Upper lobe of right lung (tissue), 1 donor: ENCODE data around the gene PIK3CD. TPM values are rescaled to one million over a fixed set of nuclear protein-coding genes. Genes with fewer than 3 reads are reported as not detected.

Experiments
- ATAC-seq: fragments of 200-7000 bp; cut with Tn5 transposase; one replicate; pipeline ENCODE4 v1.9.1; 2020; ENCODE audit warnings: mild to moderate bottlenecking, moderate library complexity
- DNase-seq: peaks from one replicate; pipeline ENCODE4 v3.0.0-alpha.2; 2020
- H3K27ac ChIP-seq: fragments of 200-600 bp; one replicate; pipeline ENCODE4 v1.8.0; 2022
- H3K27me3 ChIP-seq: fragments of 200-600 bp; one replicate; pipeline ENCODE4 v1.8.0; 2022; ENCODE audit warnings: mild to moderate bottlenecking
- H3K36me3 ChIP-seq: fragments of 200-600 bp; one replicate; pipeline ENCODE4 v1.8.0; 2022
- H3K4me1 ChIP-seq: fragments of 200-600 bp; one replicate; pipeline ENCODE4 v1.8.0; 2022
- H3K4me3 ChIP-seq: fragments of 200-600 bp; one replicate; pipeline ENCODE4 v1.8.0; 2022; ENCODE audit warnings: mild to moderate bottlenecking
- H3K9me3 ChIP-seq: fragments of 200-600 bp; one replicate; pipeline ENCODE4 v1.8.0; 2022
- intact Hi-C: fragments of 100-400 bp; cut with DNase I; formaldehyde crosslinking; loops from one replicate; pipeline ENCODE4 v1.11.0; 2022
- total RNA-seq: library from RNA; stranded (reverse); fragmentation: NEBNext Ultra II Directional; extraction: Animal tissue kit (Norgen Biotek cat#: 25700); gene quantifications from one replicate; pipeline ENCODE4 v1.2.1, GENCODE V29; 2021
- TF ChIP-seq, protein P1 (sequence below): fragments of 200-600 bp; IDR thresholded peaks from one replicate; pipeline ENCODE4 v1.8.0; 2022; ENCODE audit warnings: antibody characterized with exemption
- donor health status: DM: no; HTN: yes; CAD: no; lungs with severe emphysema.

Gene PIK3CD
- total RNA-seq, 1 donor from 2014 or later: 18.2 TPM

DNA sequence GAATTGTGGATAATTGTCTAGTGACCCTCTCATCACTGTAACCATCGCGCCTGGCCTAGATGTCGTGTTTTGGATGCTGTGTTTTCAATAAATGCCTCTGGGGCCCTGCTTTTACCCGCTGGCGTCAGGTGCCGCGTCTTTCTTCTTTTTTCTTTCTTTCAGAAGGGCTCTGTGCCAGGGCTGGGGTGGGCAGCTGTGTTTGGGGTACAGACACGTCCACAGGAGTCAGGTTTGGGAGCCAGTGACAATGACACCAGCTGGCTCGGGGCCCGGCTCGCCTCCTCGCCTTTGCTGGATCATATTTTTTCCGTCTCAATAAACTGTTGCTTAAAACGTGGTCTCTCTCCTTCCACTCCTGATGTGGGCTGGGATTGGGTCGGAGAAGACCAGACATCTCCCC is 46.7 kb upstream of the PIK3CD start:
- no peaks in the 10 kb centered on the region for H3K4me1 ChIP-seq
- no peak overlapping the region for H3K4me3 ChIP-seq
- H3K27ac ChIP-seq: no peak overlapping the region
- TF ChIP-seq, protein P1, sequence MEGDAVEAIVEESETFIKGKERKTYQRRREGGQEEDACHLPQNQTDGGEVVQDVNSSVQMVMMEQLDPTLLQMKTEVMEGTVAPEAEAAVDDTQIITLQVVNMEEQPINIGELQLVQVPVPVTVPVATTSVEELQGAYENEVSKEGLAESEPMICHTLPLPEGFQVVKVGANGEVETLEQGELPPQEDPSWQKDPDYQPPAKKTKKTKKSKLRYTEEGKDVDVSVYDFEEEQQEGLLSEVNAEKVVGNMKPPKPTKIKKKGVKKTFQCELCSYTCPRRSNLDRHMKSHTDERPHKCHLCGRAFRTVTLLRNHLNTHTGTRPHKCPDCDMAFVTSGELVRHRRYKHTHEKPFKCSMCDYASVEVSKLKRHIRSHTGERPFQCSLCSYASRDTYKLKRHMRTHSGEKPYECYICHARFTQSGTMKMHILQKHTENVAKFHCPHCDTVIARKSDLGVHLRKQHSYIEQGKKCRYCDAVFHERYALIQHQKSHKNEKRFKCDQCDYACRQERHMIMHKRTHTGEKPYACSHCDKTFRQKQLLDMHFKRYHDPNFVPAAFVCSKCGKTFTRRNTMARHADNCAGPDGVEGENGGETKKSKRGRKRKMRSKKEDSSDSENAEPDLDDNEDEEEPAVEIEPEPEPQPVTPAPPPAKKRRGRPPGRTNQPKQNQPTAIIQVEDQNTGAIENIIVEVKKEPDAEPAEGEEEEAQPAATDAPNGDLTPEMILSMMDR: no peak
- ATAC-seq (no peak), DNase-seq (no peak)
- H3K36me3 ChIP-seq: peaks cover 27% of the 10 kb centered on the region
- intact Hi-C loops: no loop called here
- no peaks in the 10 kb centered on the region for H3K27me3 ChIP-seq
- no peaks in the 10 kb centered on the region for H3K9me3 ChIP-seq

DNA sequence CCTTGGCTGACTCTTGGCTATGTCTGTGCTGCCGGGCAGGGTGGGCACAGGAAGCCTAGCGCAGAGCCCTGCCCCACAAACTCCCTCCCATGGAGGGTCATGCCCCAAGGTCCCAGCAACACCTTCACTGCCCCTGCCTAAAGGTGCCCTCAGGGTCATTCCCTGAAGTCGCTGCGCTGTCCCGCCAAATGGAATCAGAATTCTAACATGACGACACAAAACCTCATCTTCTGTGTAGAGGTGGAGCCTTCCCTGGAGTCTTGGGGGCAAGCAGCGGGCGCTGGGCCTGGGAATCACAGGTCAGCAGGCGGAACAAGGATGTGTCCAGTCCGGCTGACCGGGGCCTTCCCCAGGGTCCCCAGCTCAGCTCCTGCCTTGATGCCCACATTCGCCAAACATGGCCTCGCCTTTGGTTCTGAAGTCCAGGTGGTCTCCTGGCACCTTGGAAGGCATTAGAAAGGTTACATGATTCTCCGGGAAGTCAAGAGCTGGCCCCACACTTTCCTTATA is 45.5 kb upstream of the PIK3CD start:
- no peaks in the 10 kb centered on the region for H3K4me1 ChIP-seq
- no peaks in the 10 kb centered on the region for H3K27me3 ChIP-seq
- ATAC-seq (no peak), DNase-seq (no peak)
- no peaks in the 10 kb centered on the region for H3K9me3 ChIP-seq
- no peak overlapping the region for H3K27ac ChIP-seq
- TF ChIP-seq, protein P1: no peak
- no peak overlapping the region for H3K4me3 ChIP-seq
- intact Hi-C loops: no loop called here
- H3K36me3 ChIP-seq: peaks cover 27% of the 10 kb centered on the region

DNA sequence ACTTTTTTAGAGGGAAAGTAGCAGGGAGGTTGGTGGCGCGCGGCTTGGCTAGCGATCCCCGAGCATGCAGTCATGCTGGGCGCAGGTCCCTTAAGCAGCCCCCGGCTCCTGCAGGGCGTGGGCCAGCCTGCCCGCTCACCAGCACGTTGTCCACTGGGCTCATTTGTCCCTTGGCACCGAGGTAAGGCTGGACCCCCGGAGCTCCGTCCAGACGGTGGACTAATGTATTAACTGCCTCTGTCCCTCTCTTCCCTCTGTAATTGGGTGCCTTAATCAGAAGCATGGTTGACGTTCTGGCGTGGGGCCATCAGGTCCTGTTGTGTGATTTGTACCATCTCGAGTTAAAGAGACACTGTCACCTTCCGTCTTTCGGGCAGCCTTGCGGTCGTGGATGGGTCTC is 45.1 kb upstream of the PIK3CD start:
- Histone ChIP-seq H3K27ac (no peak overlapping the region), H3K9me3 (no peaks in the 10 kb centered on the region), H3K27me3 (no peaks in the 10 kb centered on the region), H3K36me3 (peaks cover 25% of the 10 kb centered on the region), H3K4me3 (no peak overlapping the region), H3K4me1 (no peaks in the 10 kb centered on the region)
- intact Hi-C loops: no loop called here
- DNase-seq: no peak
- TF ChIP-seq, protein P1: no peak
- no peak for ATAC-seq

DNA sequence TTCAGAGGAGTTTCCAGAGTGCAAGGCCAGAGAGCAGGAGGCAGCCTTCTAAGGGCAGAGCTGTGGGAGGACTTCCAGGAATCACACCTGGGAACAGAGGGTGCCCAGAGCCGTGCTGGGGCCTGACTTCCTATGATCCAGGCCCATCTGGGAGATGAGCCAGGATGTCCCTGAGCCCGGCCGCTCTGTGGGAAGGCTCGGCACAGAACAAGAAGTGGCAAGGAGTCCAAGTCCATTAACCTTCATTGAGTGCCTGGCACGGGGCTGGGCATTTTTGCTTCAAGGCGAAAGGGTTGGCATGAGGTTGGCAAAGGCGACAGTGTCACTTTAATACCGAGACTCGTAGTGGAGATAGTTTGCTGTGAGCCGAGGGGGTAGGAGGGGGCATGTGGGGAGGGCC is 44.6 kb upstream of the PIK3CD start:
- ATAC-seq: no peak
- no peak for DNase-seq

DNA sequence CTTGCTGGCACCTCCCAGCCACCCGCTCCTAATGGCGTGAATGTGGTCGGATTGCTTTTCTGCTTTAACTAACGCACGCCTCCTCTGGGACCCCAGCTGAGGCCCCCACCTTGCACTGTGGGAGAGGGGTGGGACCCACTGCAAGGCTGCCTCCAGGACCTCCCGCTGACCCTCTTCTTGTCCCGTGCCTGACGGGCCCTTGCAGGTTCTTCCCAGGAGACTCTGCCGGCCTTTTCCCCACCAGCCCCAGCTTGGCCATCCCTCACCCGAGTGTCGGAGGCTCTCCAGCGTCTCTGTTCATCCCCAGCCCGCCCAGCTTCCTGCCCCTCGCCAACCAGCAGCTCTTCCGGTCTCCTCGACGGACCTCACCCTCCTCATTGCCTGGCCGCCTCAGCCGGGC is 44.2 kb upstream of the PIK3CD start:
- TF ChIP-seq, protein P1: no peak
- Histone ChIP-seq H3K36me3 (peaks cover 21% of the 10 kb centered on the region), H3K27me3 (no peaks in the 10 kb centered on the region), H3K4me1 (no peaks in the 10 kb centered on the region), H3K9me3 (no peaks in the 10 kb centered on the region), H3K4me3 (no peak overlapping the region), H3K27ac (no peak overlapping the region)
- intact Hi-C loops: no loop called here
- DNase-seq: no peak
- no peak for ATAC-seq

More for the DNA sequence above, 44.6 kb upstream of the PIK3CD start:
- Histone ChIP-seq H3K4me1 (no peaks in the 10 kb centered on the region), H3K9me3 (no peaks in the 10 kb centered on the region), H3K27me3 (no peaks in the 10 kb centered on the region), H3K36me3 (peaks cover 25% of the 10 kb centered on the region), H3K27ac (no peak overlapping the region), H3K4me3 (no peak overlapping the region)
- TF ChIP-seq, protein P1: no peak
- intact Hi-C loops: no loop called here

DNA sequence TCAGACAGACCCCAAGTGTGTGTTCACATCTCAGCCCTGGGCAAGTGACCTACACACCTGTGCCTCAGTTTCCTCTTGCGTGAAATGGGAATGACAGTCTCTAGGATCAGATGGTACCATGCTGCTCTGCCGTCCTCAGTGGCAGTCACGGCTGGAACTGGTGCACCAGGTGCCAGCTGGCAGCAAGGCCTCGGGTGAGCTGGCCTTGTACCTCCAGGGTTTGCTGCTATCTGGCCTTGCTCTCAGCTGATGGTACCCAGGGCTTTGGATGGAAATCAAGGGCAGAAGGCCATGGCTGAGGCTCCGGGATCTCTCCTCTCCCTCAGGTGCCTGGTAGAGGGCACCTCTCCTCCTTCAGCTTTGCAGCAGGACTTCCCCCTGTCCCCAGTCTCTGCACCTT is 41.5 kb upstream of the PIK3CD start:
- DNase-seq (no peak), ATAC-seq (no peak)
- no peaks in the 10 kb centered on the region for H3K9me3 ChIP-seq
- H3K4me1 ChIP-seq: no peaks in the 10 kb centered on the region
- intact Hi-C loops: no loop called here
- no peak overlapping the region for H3K4me3 ChIP-seq
- TF ChIP-seq, protein P1: no peak
- H3K27ac ChIP-seq: no peak overlapping the region
- peaks cover 19% of the 10 kb centered on the region for H3K36me3 ChIP-seq
- no peaks in the 10 kb centered on the region for H3K27me3 ChIP-seq
